SK-N-SH treated with all-trans-retinoic acid at 6 μM for 48 hours (cell line): ENCODE data around the gene ANXA10.

Source experiments
- ATAC-seq: fragments of 200-7000 bp; cut with Tn5 transposase; 3 replicates; pipeline ENCODE4 v1.9.1; 2020; ENCODE audit warnings: mild to moderate bottlenecking, moderate library complexity
- ARNTL ChIP-seq: fragments of 450-650 bp; formaldehyde crosslinking; IDR thresholded peaks from 2 replicates; pipeline ENCODE4 v1.5.0; 2020; ENCODE audit warnings: low read depth, mild to moderate bottlenecking, moderate library complexity, borderline replicate concordance
- BACH2 ChIP-seq: fragments of 250-450 bp; sonication (Bioruptor Pico); IDR thresholded peaks from 2 replicates; pipeline ENCODE4 v1.9.0; 2021; ENCODE audit warnings: mild to moderate bottlenecking, borderline replicate concordance
- CSDC2 ChIP-seq: fragments of 250-450 bp; sonication (Bioruptor Pico); IDR thresholded peaks from 2 replicates; pipeline ENCODE4 v1.5.0; 2020; ENCODE audit warnings: mild to moderate bottlenecking, moderate library complexity
- CSRNP3 ChIP-seq: fragments of 250-450 bp; sonication (Bioruptor Pico); IDR thresholded peaks from 2 replicates; pipeline ENCODE4 v1.5.1; 2021; ENCODE audit warnings: mild to moderate bottlenecking, moderate library complexity
- GLIS3 ChIP-seq: fragments of 250-450 bp; sonication (Bioruptor Pico); IDR thresholded peaks from 2 replicates; pipeline ENCODE4 v1.5.0; 2020; ENCODE audit warnings: mild to moderate bottlenecking, moderate library complexity
- OSR1 ChIP-seq: fragments of 250-450 bp; sonication (Bioruptor Pico); IDR thresholded peaks from 2 replicates; pipeline ENCODE4 v1.8.0; 2022; ENCODE audit warnings: moderate library complexity, mild to moderate bottlenecking, inconsistent platforms
- PATZ1 ChIP-seq: fragments of 250-450 bp; sonication (Bioruptor Pico); IDR thresholded peaks from 2 replicates; pipeline ENCODE4 v1.8.0; 2020; ENCODE audit warnings: mild to moderate bottlenecking, moderate library complexity, borderline replicate concordance
- POU6F1 ChIP-seq: fragments of 250-450 bp; sonication (Bioruptor Pico); IDR thresholded peaks from 2 replicates; pipeline ENCODE4 v1.8.0; 2021; ENCODE audit warnings: low read depth, mild to moderate bottlenecking, moderate library complexity, borderline replicate concordance
- PPARA ChIP-seq: fragments of 250-450 bp; sonication (Bioruptor Pico); IDR thresholded peaks from 2 replicates; pipeline ENCODE4 v1.5.0; 2020; ENCODE audit warnings: mild to moderate bottlenecking, borderline replicate concordance
- RARB ChIP-seq: fragments of 250-450 bp; sonication (Bioruptor Pico); IDR thresholded peaks from 2 replicates; pipeline ENCODE4 v1.8.0; 2021; ENCODE audit warnings: mild to moderate bottlenecking, moderate library complexity
- SNAI2 ChIP-seq: fragments of 250-450 bp; sonication (Bioruptor Pico); IDR thresholded peaks from 2 replicates; pipeline ENCODE4 v1.5.0; 2020; ENCODE audit warnings: mild to moderate bottlenecking, moderate library complexity
- TOX ChIP-seq: fragments of 250-450 bp; sonication (Bioruptor Pico); IDR thresholded peaks from 2 replicates; pipeline ENCODE4 v1.8.0; 2021; ENCODE audit warnings: mild to moderate bottlenecking, moderate library complexity, borderline replicate concordance
- TSHZ2 ChIP-seq: fragments of 250-450 bp; sonication (Bioruptor Pico); IDR thresholded peaks from 2 replicates; pipeline ENCODE4 v1.5.0; 2020; ENCODE audit warnings: mild to moderate bottlenecking, moderate library complexity
- ZC3H10 ChIP-seq: fragments of 250-450 bp; sonication (Bioruptor Pico); IDR thresholded peaks from 2 replicates; pipeline ENCODE4 v1.5.1; 2021; ENCODE audit warnings: mild to moderate bottlenecking, moderate library complexity
- ZFP3 ChIP-seq: fragments of 250-450 bp; sonication (Bioruptor Pico); IDR thresholded peaks from 2 replicates; pipeline ENCODE4 v1.5.0; 2020; ENCODE audit warnings: mild to moderate bottlenecking, moderate library complexity
- ZFP30 ChIP-seq: fragments of 450-650 bp; formaldehyde crosslinking; IDR thresholded peaks from 2 replicates; pipeline ENCODE4 v1.5.0; 2022; ENCODE audit warnings: mild to moderate bottlenecking, moderate library complexity
- ZNF565 ChIP-seq: fragments of 450-650 bp; formaldehyde crosslinking; conservative IDR thresholded peaks from 2 replicates; pipeline ENCODE4 v1.5.0; 2020; ENCODE audit warnings: low read depth, mild to moderate bottlenecking, moderate library complexity
- ZNF70 ChIP-seq: fragments of 450-650 bp; formaldehyde crosslinking; IDR thresholded peaks from 2 replicates; pipeline ENCODE4 v1.5.0; 2020; ENCODE audit warnings: mild to moderate bottlenecking, moderate library complexity
- ZNF8 ChIP-seq: fragments of 450-650 bp; formaldehyde crosslinking; IDR thresholded peaks from 2 replicates; pipeline ENCODE4 v1.5.0; 2020; ENCODE audit warnings: mild to moderate bottlenecking, moderate library complexity

Gene ANXA10

GRCh38 chr4:168138143-168138542, 45.8 kb downstream of the ANXA10 start:
- peak; percentile 81 for ATAC-seq
- TF ChIP-seq SNAI2 (CRISPR knock-in tag) (no peak), TOX (CRISPR knock-in tag) (peak; percentile 87; the same call in 1 of the 2 replicates), BACH2 (CRISPR knock-in tag) (no peak), ZFP30 (CRISPR knock-in tag) (no peak)

GRCh38 chr4:168139336-168139735, 47.0 kb downstream of the ANXA10 start:
- TF ChIP-seq TSHZ2 (CRISPR knock-in tag) (no peak), OSR1 (CRISPR knock-in tag) (no peak), ZNF565 (CRISPR knock-in tag) (no peak), RARB (CRISPR knock-in tag) (no peak), CSDC2 (CRISPR knock-in tag) (no peak), POU6F1 (no peak), ZNF8 (CRISPR knock-in tag) (no peak), ZNF70 (CRISPR knock-in tag) (no peak), ZFP3 (CRISPR knock-in tag) (no peak), ZC3H10 (CRISPR knock-in tag) (no peak), CSRNP3 (CRISPR knock-in tag) (no peak), GLIS3 (CRISPR knock-in tag) (no peak), PPARA (CRISPR knock-in tag) (no peak), ARNTL (CRISPR knock-in tag) (no peak), PATZ1 (CRISPR knock-in tag) (no peak), BACH2 (CRISPR knock-in tag) (no peak)
- ATAC-seq = peak; percentile 65

GRCh38 chr4:168141733-168142132, 49.4 kb downstream of the ANXA10 start:
- TF ChIP-seq TOX (CRISPR knock-in tag) = no peak
- no peak for TF ChIP-seq ZFP30 (CRISPR knock-in tag)
- TF ChIP-seq ZFP3 (CRISPR knock-in tag) = no peak
- no peak for TF ChIP-seq ZNF8 (CRISPR knock-in tag)
- no peak for TF ChIP-seq GLIS3 (CRISPR knock-in tag)
- TF ChIP-seq POU6F1 = no peak
- TF ChIP-seq PATZ1 (CRISPR knock-in tag) = no peak
- no peak for TF ChIP-seq CSRNP3 (CRISPR knock-in tag)
- TF ChIP-seq SNAI2 (CRISPR knock-in tag) = no peak
- no peak for TF ChIP-seq ZC3H10 (CRISPR knock-in tag)
- no peak for ATAC-seq
